T-helper 1 cell (primary cell): ENCODE data around the gene PRKG1.
"Not testable (repeated sequence)": the region's sequence is repeated elsewhere in the genome, so short reads cannot be mapped to it uniquely, and the experiment has no call there.

Experiments used
- DNase-seq, 5 donors: peaks; one replicate each; pipeline ENCODE4 v3.0.0-alpha.2; 2012 to 2020

The PRKG1 gene

DNA sequence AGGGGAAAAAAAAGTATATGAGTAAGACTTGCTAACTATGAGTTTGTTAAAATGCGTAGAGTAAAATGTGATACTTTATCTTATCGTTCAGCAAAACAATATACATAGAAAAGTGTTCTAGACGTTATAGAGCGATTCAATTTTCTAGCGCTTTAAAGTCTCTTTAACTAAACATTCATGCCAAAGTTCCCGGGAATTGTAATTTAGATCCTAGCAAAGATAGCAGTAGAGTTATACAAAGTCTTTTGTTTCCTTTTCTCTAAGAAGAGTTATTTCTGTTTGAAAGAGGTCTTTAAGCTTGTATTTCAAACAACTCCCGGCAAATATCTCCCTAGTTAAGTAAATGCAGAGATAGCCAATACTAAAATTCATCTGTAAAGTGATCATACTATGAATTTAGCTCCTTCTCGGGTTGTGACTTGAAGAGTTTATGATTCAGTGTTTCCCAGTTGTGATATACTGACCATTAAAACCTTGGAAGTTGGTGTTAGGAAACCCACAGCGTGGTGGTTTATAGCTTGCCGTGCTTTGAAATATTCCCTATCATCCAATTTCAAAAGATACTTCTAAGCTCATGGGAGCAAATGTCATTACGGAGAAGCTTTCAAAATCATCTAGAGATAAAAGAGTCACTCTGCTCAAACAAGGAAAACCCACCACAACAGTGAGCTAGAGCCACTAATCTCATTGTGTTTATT, 453.4 kb downstream of the PRKG1 start:
- no peak for DNase-seq

DNA sequence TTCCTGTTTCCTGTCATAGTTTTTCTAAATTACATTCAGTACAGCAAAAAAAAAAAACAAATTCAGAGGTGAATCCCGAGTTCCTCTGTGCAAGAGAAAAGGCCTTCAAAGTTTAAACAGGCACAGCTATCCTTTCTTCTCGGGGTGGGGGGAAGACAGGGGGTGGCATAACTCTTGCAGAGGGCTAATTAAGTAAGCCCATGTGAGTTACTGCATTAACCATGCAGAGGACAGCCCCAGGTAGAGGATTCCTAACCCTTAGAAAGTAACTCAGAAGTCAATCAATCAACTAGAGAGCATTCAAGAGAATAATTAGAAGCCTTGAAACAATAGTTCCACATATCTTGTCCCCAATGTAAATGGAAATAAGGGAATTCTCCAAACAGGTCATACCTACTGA, 454.2 kb downstream of the PRKG1 start:
- DNase-seq, result no peak

DNA sequence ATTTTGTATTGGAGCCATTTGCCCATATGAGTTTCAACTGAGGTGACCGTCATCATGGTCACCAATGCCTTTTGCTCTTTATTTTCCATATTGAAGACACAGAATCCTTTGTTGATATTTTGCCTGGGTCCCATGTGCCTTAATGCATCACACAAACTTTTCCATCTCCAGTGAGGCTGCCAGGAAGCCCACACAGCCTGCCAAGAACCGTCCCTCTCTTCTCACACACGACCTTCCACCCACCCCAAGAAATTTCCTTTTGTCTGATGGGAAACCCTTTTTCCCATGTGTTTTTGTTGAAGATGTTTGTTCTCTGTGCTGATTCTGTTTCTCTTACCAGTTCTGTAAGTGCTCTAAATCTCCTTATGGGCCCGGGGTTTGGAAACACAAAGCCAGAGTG, 456.3 kb downstream of the PRKG1 start:
- no peak for DNase-seq

DNA sequence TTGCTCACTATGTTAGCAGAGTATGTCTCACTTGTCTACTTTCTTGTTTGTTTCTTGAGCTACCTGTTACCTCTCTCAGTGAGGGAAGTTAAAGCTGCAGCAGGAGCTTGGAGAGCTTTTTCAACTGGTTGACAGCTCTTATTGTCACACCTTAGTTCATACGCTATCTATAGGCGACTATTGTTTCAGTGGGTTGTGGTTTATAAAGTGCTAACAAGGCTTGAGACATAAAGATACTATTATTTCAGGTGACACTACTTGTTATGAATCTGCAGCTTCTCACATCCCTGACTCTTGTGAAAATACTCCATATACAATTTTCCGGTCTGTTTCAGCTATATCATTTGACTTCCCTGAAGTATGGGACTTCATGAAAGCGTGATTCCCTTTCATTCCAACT, 457.8 kb downstream of the PRKG1 start:
- DNase-seq, result no peak

DNA sequence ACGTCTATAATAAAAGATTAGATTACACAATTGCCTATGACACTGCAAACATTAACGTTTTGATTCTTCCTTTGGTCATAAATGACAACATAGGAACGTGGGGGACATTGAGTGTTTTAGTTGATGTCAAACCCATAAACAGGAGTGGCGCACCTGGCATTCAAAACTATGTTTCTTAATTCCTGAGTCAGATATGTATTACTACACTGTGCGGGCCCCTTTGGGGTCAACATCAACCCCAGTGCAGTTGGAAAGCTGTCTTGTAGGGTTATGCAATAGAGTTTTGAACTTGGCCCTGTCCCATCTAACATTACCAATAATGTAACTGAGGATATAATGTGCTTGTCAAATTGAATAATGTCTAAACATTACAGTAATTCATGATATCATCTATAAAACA, 468.6 kb downstream of the PRKG1 start:
- DNase-seq, result no peak

DNA sequence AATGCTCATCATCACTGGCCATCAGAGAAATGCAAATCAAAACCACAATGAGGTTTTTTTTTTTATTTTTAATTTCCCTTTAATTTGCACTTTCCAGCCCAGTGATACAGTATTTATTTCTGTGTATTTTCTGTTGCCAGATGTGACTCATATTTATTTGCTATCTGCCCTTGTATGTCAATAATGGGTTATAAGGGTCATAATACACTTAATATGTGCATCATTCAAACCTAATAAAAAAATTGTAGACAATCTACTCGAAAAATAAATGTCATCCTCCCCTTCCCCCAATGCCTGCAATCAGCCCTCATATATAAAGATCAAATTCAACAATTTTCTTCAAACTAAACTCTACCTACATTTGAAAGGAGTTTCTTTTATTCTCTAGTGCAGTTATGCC, 470.6 kb downstream of the PRKG1 start:
- no peak for DNase-seq

DNA sequence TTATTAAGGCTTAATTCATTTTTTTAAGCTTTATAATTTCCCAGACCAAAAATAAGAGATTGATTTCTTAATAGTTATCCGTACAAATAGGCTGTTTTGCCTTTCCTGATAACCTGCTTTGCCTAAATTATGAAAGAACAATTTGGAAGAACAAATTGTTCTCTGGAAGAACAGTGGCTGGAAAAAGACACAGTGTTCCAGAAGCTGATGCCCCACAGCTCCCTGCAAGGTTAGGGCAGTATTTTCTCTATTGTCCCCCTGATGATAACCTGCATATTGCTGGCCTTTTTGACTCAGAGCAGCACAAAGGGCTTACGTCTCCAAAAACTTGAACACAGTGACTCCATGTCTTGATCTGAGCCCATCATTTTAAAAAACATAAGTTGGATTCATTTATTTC, 473.7 kb downstream of the PRKG1 start:
- no peak for DNase-seq

DNA sequence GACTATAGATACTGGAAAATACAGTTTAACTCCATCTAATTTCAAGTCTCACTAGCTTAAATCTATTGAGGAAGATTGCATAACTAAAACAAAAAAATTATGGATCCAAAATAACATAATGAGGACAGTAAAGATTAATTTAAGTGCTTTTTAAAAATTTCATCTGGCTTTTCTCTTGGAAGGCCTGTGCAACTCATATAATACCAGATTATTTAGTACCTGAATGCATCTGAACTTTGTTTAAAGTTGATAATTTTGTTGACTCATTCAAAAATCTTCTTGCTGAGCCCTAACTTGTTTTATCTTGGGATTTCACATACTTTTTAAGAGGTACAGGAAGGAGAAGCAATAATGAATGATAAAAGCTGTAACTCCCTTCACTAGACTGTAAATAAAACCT, 478.6 kb downstream of the PRKG1 start:
- DNase-seq, result no peak

DNA sequence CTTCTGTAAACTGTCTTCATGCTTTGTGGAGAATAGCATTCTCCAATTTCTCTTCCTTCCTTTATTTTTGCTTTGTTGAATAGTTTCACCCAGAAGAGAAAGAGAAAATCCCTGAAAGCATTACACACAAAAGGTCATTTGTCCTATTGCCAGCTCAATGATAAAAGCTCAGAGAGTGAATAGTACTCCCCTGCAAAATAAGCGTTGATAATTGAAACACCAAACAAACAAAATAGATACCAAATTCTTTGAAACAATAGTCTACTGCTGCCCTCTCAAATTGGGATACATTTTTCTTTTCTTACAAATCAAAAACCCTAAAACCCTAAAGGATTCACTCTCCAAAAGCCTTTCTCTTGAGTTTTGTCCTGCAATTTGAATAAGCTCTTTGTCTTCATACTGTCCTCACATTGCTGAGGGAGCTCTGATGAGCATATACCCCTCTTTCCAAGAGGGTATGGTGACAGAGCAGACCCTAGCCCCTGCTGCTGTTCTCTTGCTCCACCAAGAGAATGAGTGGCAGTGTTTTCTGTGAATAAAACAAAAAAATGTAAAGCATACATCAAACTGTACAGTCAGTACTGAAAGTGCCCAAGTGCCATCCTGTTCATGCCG, 490.7 kb downstream of the PRKG1 start:
- DNase-seq, result no peak

DNA sequence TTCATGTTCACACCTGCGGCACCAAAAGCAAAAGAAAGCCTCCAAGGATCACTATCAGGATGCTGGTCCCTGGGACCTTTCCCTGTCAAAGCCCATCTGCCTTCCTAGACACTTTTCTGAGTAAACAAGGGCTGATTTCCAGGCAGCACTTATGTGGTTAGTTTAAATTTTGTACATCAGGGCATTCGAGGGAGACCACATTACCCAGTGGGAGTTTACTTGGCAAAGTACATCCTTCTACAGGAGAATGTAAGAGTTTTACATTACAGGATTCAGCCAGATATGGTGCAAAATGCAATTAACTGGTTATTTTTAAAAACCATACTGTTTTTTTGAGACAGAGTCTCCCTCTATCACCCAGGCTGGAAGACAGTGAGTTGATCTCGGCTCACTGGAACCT, 493.0 kb downstream of the PRKG1 start:
- no peak for DNase-seq

DNA sequence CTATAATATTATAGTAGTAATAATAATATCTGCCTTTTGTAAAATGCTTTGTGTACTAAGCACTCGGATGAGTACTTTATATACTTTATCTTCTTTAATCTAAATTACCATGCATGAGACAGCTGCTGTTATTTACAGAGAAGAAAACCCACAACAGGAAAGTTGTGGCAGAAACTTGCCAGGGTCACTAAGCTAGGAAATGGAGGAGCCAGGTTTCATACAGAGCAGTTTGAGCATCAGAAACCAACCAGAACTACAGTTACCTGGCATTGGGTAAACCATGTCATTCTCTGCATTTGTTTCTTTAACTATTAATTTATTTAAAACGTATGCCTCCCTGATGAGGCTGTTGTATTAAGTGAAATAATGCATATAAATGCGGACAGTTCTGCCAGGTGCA, 495.2 kb downstream of the PRKG1 start:
- no peak for DNase-seq

DNA sequence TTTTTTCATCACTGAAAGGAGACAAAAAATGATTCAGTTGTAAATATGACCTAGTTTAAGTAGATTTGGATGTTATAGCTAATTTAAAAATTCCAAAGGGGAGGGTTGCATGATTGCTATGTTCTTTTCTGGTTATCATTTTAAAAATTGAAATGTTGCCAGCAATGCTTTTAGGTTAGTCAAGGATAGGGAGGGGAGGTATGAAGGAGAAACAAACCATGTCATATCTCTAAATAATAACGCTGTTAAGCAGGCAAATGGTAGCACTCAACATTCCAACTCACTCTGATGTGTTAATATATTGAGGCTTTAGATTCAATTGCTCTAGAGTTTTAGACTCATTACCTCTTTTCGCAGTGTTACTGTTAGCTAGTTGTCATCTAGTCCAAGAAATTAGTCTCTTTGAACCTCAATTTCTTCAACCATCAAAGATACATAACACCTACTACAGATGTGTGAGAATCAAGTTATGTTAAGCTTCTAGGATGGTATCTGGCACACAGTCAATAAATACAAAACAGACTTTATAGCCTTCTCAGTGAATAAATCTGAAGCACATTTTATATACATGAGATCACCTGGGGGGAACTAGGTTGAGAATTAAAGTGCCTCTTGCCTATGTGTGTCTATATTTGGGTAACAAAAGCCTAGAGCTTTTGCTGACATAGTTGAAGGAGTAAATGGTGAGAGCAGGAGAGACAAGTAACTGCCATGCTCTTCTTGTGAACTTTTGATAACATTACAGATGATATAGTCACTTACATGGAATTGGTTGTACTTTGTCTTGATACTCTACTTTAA, 500.2 kb downstream of the PRKG1 start:
- no peak for DNase-seq

DNA sequence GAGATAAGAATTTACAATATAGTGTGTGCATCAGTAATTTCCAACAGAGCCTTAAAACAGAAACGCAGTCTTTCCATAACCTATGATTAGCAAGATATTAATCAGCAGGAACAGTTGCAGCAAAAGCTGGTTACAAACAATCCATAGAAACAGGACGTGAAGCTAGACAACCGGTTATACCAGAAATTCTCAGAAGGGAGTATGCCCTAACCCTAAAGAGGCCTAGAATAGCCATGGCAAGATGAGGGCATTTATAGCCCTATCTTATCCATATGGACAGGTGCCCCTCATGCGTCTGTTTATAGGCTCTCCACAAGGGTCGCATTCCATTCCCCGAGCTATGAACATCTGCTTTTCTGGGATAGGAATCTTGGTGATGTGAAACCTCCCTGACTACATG, 506.9 kb downstream of the PRKG1 start:
- DNase-seq, result not testable (repeated sequence)

DNA sequence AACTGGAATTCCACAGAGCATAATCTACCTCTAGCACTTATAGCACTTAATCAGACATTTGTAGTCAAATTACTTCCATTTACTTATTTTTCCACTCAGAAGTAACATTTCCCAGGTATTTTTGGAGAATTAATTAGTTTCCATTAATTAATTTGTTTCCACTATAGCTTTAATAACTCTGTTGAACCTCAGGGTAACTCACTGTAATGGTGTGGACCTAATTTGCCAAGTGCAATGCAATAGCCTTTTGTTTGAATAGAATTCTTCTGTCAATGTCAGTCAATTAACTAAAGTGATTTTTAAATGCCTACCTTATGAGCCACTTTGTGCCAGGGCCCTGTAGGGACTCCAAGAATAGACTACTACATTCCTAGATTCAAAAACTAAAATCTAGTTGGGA, 509.7 kb downstream of the PRKG1 start:
- no peak for DNase-seq

DNA sequence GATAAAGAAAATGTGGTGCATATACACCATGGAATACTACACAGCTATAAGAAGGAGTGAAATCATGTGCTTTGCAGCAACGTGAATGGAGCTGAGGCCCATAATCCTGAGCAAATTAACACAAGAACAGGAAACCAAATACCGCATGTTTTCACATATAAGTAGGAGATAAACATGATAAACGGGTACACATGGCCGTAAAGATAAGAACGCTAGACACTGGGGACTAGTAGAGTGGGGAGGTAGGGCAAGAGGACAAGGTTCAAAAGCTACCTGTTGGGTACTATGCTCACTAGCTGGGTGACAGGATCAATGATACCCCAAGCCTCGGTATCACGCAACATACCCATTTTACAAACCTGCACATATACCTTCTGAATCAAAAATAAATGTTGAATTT, 511.5 kb downstream of the PRKG1 start:
- no peak for DNase-seq

DNA sequence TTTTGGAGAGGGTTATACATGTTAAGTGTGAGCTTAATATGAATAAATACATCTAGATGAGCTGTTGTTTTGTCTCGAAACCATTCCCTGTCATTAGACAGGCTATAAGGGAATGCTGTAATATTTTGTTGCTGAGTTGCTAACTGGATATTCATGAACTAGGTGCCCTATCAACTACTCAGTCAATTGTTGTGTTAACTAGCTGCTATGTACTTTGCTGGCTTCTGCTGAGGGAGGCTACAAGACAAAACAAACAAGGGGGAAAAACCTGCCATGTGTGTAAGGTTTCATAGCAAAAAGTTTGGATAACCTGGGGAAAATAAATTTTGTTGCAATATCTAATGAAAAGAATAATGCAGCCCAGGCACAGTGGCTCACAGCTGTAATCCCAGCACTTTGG, 514.7 kb downstream of the PRKG1 start:
- DNase-seq, result no peak

DNA sequence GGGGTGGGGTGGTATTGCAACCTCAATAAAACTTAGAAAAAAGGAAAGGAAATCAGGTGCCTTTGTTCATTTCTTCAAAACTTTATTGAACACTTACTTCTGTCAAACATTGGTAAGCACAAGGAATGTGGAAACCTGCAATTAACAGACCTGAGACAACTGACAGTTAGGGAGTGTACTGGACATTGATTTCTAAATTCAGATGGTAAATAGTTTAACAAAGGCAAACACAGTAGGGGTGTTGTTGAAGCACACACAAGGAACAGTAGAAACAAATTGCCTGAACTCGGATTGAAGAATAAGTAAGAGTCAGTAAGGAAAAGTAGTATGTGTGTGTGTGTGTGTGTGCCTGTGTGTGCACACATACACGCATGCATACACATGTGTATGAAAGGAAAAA, 516.5 kb downstream of the PRKG1 start:
- no peak for DNase-seq

DNA sequence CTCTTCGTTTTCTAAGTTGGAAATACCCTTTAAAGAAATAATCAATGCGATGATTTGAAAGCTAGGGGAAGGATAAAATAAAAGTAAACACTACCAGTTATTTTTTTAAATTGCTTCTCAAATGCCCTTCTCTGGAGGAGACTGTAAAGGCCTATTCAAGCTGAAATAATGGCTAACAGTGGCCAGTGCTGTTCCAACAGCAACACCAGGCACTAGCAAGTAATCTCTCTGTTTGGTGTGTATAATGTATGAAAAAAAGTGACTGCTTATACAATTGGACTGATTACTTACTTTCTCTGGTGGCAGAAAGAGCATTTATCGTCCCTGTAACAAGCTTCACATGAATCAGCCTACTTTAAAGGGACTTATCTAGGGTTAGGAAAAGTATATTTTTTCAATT, 522.4 kb downstream of the PRKG1 start:
- no peak for DNase-seq

DNA sequence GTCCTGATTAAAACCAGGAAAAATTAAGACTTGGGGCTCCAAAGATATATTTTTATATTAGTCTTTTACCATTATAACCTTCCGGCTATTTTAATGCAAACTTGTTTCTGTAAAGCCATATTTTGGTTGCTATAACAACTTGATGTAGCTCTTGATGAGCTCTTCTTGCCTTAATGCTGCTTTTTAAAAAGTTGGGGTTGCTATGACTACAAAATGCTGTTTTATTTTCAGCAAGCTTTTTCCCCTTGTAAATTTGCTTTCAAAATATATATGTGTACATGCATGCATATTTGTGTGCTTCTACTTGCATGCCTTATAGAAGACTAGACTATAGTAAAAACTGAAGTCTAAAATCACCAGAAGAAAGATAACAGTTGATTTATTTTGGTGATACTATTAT, 525.4 kb downstream of the PRKG1 start:
- no peak for DNase-seq

DNA sequence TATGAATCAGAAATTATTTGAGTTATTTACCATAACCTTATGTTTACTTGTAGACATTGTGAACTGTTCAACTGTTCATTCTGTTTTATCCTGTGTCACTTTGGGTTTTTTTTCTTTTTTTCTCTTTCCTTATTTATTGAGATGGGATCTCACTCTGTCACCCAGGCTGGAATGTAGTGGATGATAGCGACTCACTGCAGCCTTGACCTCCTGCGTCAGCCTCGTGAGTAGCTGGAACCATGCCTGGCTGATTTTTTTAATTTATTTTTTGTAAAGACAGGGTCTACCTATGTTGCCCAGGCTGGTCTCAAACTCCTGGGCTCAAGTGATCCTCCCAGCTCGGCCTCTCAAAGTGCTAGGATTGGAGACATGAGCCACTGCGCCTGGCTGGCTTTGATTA, 528.0 kb downstream of the PRKG1 start:
- no peak for DNase-seq

DNA sequence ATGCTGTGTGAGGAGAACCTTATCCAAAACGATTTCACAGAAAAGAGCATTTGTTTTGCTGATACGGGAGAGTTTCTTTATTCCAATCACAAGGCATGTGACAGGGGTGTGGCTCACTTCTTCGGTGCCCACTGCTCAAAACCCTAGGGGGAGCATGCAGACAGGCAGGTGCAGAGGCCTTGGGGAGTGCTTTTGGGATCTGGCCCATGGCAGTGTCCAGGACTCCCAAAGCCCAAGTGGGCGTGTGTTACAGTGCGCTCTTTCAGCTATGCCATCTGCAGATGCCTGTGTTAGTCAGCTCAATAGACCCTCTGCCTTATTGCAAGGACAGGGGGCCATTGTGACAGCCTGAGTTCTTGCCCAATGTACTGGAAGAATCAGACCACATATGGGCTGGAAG, 530.3 kb downstream of the PRKG1 start:
- no peak for DNase-seq

DNA sequence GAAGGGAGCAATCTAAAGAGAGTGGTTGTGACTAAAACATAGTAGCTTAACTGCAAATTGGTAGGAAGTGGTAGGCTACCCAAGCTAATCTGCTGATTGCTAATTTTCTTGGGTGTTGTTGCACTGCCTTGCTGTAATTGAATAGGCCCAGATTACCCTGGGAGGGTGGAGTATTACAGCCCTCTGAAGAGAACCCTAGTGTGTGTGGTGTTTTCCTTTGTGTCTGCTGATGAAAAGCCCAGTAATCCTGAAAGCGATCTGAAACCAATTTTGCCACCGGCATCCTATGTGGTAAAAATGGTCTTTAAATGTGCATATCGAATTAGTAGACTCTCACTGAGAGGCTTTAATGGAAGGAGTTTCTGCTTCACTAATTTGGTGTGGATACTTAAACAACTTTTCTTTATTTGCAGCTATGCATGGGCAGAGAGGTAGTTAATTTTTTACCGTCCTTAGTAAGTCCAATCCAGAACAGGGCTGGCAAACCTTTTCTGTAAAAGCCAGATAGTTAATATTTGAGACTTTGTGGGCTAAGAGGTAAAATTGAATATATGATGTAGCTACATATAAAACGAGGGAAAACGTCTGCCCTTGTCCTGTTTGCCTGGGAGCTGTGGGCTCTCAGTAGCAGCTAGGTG, 532.7 kb downstream of the PRKG1 start:
- DNase-seq, result no peak

DNA sequence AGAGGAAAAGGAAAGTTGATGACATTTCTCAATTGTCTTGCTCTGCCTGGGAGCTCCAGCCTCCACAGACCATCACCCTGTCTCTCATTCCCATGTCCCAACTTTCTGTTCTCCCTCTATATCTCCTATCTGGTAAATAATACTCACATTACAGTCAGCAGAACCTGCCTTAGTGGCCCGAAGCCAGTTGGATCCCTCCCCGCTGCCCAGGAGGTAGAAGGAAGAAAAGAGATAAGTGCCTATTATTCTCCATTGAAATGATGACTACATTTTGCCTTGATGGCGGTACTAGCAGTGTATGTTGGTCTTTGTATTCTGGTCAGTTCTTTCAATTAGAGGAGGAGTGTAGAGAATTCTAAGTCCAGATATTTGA, 533.2 kb downstream of the PRKG1 start:
- DNase-seq, result no peak

DNA sequence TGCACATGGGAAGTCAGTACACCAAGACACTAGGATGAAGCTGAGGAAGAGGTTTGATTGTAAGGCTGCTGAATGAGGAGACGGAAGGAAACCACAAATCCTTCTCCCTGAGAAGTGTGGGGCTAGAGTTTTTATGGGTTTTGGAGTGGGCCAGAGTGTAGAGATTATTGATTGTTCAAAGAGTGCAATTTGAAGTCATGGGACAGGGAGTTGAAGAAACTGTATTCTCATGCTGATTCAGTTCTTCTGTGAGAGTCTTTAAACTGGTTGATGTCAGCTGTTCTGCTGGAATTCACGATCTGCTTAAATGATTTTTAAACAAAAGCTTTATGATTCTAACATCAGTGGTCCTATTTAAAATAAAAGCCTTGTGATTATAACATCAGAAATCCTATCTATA, 533.9 kb downstream of the PRKG1 start:
- DNase-seq, result no peak
